Endothelial cell of umbilical vein (primary cell): ENCODE data around the gene MRGPRG. TPM values are rescaled to one million over a fixed set of nuclear protein-coding genes. Genes with fewer than 3 reads are reported as not detected.
A peak's percentile ranks its signal among the peaks of the same experiment; 100 is the strongest.

ENCODE experiments used
- BruUV-seq: library from RNA; stranded (reverse); fragments of 400-500 nt; replicated peaks from 2 replicates; lab custom pipeline; 2021; lab: Mats Ljungman, UMichigan
- CTCF ChIA-PET: fragments of 300-600, 350-600 bp; sonication (Branson Sonifier 250); formaldehyde crosslinking; loops from one replicate; lab custom pipeline; 2021; ENCODE audit warnings: antibody characterized with exemption, inconsistent platforms; lab: Charles Lee
- POLR2A ChIA-PET: fragments of 300-600, 350-600 bp; sonication (Branson Sonifier 250); formaldehyde crosslinking; loops from one replicate; lab custom pipeline; 2021; ENCODE audit warnings: antibody characterized with exemption, inconsistent platforms; lab: Charles Lee
- DNase-seq: peaks from one replicate; pipeline ENCODE4 v3.0.0-alpha.2; 2011; ENCODE audit warnings: low read depth, low spot score
- FAIRE-seq: peaks from 2 replicates; lab custom pipeline; 2011; peaks lifted over from hg19 to GRCh38; lab: Jason Lieb, UNC
- H2AFZ ChIP-seq: 2 replicates; pipeline ENCODE4 v1.6.0; 2012; ENCODE audit warnings: low read depth, low read length, control low read depth, inconsistent platforms
- H3K27ac ChIP-seq: 2 replicates; pipeline ENCODE4 v1.5.1; 2011; ENCODE audit warnings: low read depth, mild to moderate bottlenecking, control low read depth, low read length, moderate library complexity; ENCODE audit not compliant: insufficient read depth
- H3K27me3 ChIP-seq, 2 experiments: 2 replicates each; pipeline versions ENCODE4 v1.6.0 to v1.6.1; 2011; ENCODE audit warnings: low read length in 2 of 2, mixed read lengths in 1 of 2; ENCODE audit not compliant: control insufficient read depth in 2 of 2, insufficient read depth in 2 of 2
- H3K36me3 ChIP-seq, 2 experiments: 2 replicates in 1 of 2; 3 replicates in 1 of 2; pipeline ENCODE4 v1.5.1; 2011; ENCODE audit warnings: low read length in 2 of 2, mild to moderate bottlenecking in 1 of 2, moderate library complexity in 1 of 2; ENCODE audit not compliant: control insufficient read depth in 2 of 2, insufficient read depth in 2 of 2; ENCODE audit errors: extremely low read depth in 1 of 2
- H3K4me1 ChIP-seq: 3 replicates; pipeline ENCODE4 v1.5.1; 2011; ENCODE audit warnings: mild to moderate bottlenecking, low read length; ENCODE audit not compliant: control insufficient read depth, insufficient read depth; ENCODE audit errors: extremely low read depth
- H3K4me2 ChIP-seq: 2 replicates; pipeline ENCODE4 v1.6.1; 2011; ENCODE audit warnings: low read length, control low read depth, mixed read lengths; ENCODE audit not compliant: insufficient read depth
- H3K4me3 ChIP-seq, 3 experiments: fragments of 200-600 bp in 1 of 3; sonication (generic), shearing (Covaris generic) in 1 of 3; replicated peaks in 1 of 3; 2 replicates each; pipeline ENCODE4 v1.5.1; 2011 to 2016; ENCODE audit warnings: control low read depth in 3 of 3, low read length in 3 of 3, mild to moderate bottlenecking in 2 of 3, inconsistent platforms in 1 of 3, low read depth in 1 of 3, moderate library complexity in 1 of 3; ENCODE audit not compliant: insufficient read depth in 1 of 3
- H3K79me2 ChIP-seq: 2 replicates; pipeline ENCODE4 v1.6.0; 2012; ENCODE audit warnings: low read length, inconsistent platforms; ENCODE audit not compliant: control insufficient read depth, insufficient read depth
- H3K9ac ChIP-seq: replicated peaks from 2 replicates; pipeline ENCODE3; 2011; ENCODE audit warnings: low read length, control low read depth; ENCODE audit not compliant: insufficient read depth; ENCODE audit errors: extremely low read depth
- H3K9me1 ChIP-seq: replicated peaks from 3 replicates; pipeline ENCODE4 v1.6.0; 2011; ENCODE audit warnings: mild to moderate bottlenecking, low read length; ENCODE audit not compliant: control insufficient read depth, insufficient read depth; ENCODE audit errors: extremely low read depth
- H3K9me3 ChIP-seq: replicated peaks from 2 replicates; pipeline ENCODE4 v1.5.1; 2012; ENCODE audit warnings: low read length, inconsistent platforms; ENCODE audit not compliant: control insufficient read depth, insufficient read depth
- H4K20me1 ChIP-seq: replicated peaks from 2 replicates; pipeline ENCODE3; 2011; ENCODE audit warnings: mild to moderate bottlenecking, low read length; ENCODE audit not compliant: control insufficient read depth, insufficient read depth; ENCODE audit errors: extremely low read depth
- EZH2 ChIP-seq: IDR thresholded peaks from 2 replicates; pipeline ENCODE4 v1.6.1; 2012; ENCODE audit warnings: borderline replicate concordance, low read depth, mild to moderate bottlenecking, moderate library complexity, low read length, inconsistent platforms; ENCODE audit not compliant: severe bottlenecking
- GATA2 ChIP-seq: IDR thresholded peaks from 2 replicates; pipeline ENCODE4 v1.7.0; 2011; ENCODE audit warnings: low read depth, mild to moderate bottlenecking, moderate library complexity, mixed read lengths, low read length; ENCODE audit not compliant: insufficient read length, insufficient read depth
- POLR2AphosphoS5 ChIP-seq: IDR thresholded peaks from 2 replicates; pipeline ENCODE4 v1.6.1; 2012; ENCODE audit warnings: low read depth, mild to moderate bottlenecking, control low read depth, low read length, moderate library complexity; ENCODE audit not compliant: insufficient read depth
- dilution Hi-C: fragments of 300-500 bp; cut with MboI; formaldehyde crosslinking; loops from one replicate; pipeline ENCODE4 v1.15.0; 2019; ENCODE audit warnings: low sequenced_read_pairs; ENCODE audit not compliant: extremely low pct_ligation_motif_present
- intact Hi-C: fragments of 100-400 bp; cut with micrococcal nuclease; formaldehyde crosslinking; loops from one replicate; pipeline ENCODE4 v1.10.0; 2022
- polyA plus RNA-seq, 4 experiments: library from polyadenylated mRNA; depleted of rRNA in 3 of 4; stranded (reverse) in 3 of 4; unstranded in 1 of 4; fragments of >200 nt; gene quantifications; 2 replicates each; pipeline versions ENCODE4 v1.2.1 to v1.2.3, GENCODE V29; 2011 to 2012; ENCODE audit warnings: missing spikeins in 1 of 4
- total RNA-seq: library from RNA; stranded (reverse); gene quantifications from 2 replicates; pipeline ENCODE4 v1.2.3, GENCODE V29; 2021
- TF ChIP-seq, protein P1 (sequence below), 2 donors: IDR thresholded peaks; 1 replicate in 1 of 2; 2 replicates in 1 of 2; pipeline ENCODE4 v1.5.1; 2011; ENCODE audit warnings: low read length in 2 of 2, mild to moderate bottlenecking in 2 of 2, moderate library complexity in 2 of 2, control low read depth in 1 of 2, inconsistent platforms in 1 of 2, low read depth in 1 of 2; ENCODE audit not compliant: insufficient read depth in 1 of 2; ENCODE audit errors: extremely low read depth in 1 of 2

The MRGPRG gene
- total and polyA plus RNA-seq, 2 donors (not counting 3 experiments of a cell fraction or from before 2014, with no cell fraction given) = not detected

DNA sequence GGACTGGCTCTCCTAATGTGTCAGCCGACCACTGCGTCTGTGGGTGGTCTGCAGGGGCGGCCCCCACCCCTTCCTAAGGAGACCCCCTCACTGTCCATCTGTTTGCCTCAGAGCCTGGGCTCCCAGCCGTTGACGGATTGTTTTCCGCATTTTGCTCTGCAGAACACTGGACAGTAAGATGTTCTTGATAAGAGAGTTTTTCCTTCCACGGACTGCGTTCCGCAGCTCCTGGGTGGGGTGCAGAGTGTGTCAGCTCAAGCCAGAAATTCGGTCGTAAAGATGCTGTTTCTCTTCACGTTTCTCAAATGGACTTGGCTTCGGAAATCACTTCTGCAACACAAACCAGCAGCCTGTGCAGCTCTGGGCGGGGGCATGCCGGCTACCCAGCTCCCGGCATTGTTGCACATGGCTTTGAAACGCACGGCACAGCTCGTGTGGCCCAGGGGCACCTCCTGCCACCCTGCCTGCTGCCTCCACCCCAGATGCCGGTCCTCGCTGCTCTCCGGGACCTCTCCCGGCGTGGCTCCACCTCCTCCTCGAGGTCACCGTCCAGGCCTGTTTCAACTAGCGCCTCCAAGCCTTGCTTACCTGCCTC, 2.9 kb upstream of the MRGPRG start:
- dilution Hi-C loops (no loop called here), intact Hi-C loops (no loop called here)
- no peak for FAIRE-seq
- Histone ChIP-seq H3K4me2 (no peak overlapping the region), H3K36me3 (no peaks in the 10 kb centered on the region), H3K79me2 (no peaks in the 10 kb centered on the region), H3K9me3 (no peaks in the 10 kb centered on the region), H3K27me3 (no peaks in the 10 kb centered on the region), H3K9ac (no peak overlapping the region), H3K4me3 (no peak overlapping the region), H3K9me1 (no peaks in the 10 kb centered on the region), H3K4me1 (no peaks in the 10 kb centered on the region), H3K27ac (no peak overlapping the region), H4K20me1 (no peaks in the 10 kb centered on the region), H2AFZ (no peak overlapping the region)
- ChIA-PET POLR2A (no interaction called here), CTCF (interaction anchor here (1.3 to 2.8 kb wide), 2 partner anchors 130 to 187 kb away, joined by 3 to 13 read pairs; no protein-coding TSS in a partner anchor)
- BruUV-seq = no TSS peak
- DNase-seq = no peak
- TF ChIP-seq EZH2 (peak; percentile 38), POLR2AphosphoS5 (no peak), GATA2 (no peak)
- TF ChIP-seq, protein P1, sequence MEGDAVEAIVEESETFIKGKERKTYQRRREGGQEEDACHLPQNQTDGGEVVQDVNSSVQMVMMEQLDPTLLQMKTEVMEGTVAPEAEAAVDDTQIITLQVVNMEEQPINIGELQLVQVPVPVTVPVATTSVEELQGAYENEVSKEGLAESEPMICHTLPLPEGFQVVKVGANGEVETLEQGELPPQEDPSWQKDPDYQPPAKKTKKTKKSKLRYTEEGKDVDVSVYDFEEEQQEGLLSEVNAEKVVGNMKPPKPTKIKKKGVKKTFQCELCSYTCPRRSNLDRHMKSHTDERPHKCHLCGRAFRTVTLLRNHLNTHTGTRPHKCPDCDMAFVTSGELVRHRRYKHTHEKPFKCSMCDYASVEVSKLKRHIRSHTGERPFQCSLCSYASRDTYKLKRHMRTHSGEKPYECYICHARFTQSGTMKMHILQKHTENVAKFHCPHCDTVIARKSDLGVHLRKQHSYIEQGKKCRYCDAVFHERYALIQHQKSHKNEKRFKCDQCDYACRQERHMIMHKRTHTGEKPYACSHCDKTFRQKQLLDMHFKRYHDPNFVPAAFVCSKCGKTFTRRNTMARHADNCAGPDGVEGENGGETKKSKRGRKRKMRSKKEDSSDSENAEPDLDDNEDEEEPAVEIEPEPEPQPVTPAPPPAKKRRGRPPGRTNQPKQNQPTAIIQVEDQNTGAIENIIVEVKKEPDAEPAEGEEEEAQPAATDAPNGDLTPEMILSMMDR (IDR thresholded peaks at IDR 0.05; ENCODE audit: extremely low read depth in 1 of 2, insufficient read depth in 1 of 2, low read depth in 1 of 2, low read length in 2 of 2) = no peak
